Globus pallidus (tissue), 1 donor: ENCODE data around the gene PGRMC2.

Experiments
- DNase-seq: peaks from one replicate; pipeline ENCODE4 v3.0.0-alpha.2; 2015; ENCODE audit warnings: low spot score

PGRMC2 gene

GRCh38 chr4:128298852-128299251 lies 11.2 kb upstream of the PGRMC2 start:
- DNase-seq: no peak

GRCh38 chr4:128298146-128298758 lies 10.6 kb upstream of the PGRMC2 start:
- DNase-seq: no peak

GRCh38 chr4:128295255-128295654 lies 7.6 kb upstream of the PGRMC2 start:
- DNase-seq: no peak

- DNase-seq: no peak
Measured at GRCh38 chr4:128294464-128294863, 6.9 kb upstream of the PGRMC2 start.

GRCh38 chr4:128292349-128292748 lies 4.7 kb upstream of the PGRMC2 start:
- DNase-seq: no peak

GRCh38 chr4:128291096-128291495 lies 3.5 kb upstream of the PGRMC2 start:
- no peak for DNase-seq

- no peak for DNase-seq
Measured at GRCh38 chr4:128290526-128290925, 2.9 kb upstream of the PGRMC2 start.

- no peak for DNase-seq
Measured at GRCh38 chr4:128289523-128290158, 2.0 kb upstream of the PGRMC2 start.

GRCh38 chr4:128288689-128289106 lies 1.1 kb upstream of the PGRMC2 start:
- DNase-seq: no peak

- DNase-seq: peak; percentile 98
Measured at GRCh38 chr4:128287871-128288688, 467 bp upstream of the PGRMC2 start.

- no peak for DNase-seq
Measured at GRCh38 chr4:128286474-128287058, 1.0 kb downstream of the PGRMC2 start.

- no peak for DNase-seq
Measured at GRCh38 chr4:128285085-128285997, 2.3 kb downstream of the PGRMC2 start.

GRCh38 chr4:128284317-128284716 lies 3.3 kb downstream of the PGRMC2 start:
- no peak for DNase-seq

GRCh38 chr4:128283071-128283470 lies 4.5 kb downstream of the PGRMC2 start:
- DNase-seq: no peak

- no peak for DNase-seq
Measured at GRCh38 chr4:128282516-128282915, 5.1 kb downstream of the PGRMC2 start.

- no peak for DNase-seq
Measured at GRCh38 chr4:128281354-128281753, 6.3 kb downstream of the PGRMC2 start.

GRCh38 chr4:128279624-128280225 lies 7.9 kb downstream of the PGRMC2 start:
- no peak for DNase-seq

- no peak for DNase-seq
Measured at GRCh38 chr4:128277856-128278255, 9.8 kb downstream of the PGRMC2 start.

- no peak for DNase-seq
Measured at GRCh38 chr4:128275346-128275745, 12.3 kb downstream of the PGRMC2 start.

- no peak for DNase-seq
Measured at GRCh38 chr4:128271551-128271950, 16.1 kb downstream of the PGRMC2 start.

- no peak for DNase-seq
Measured at GRCh38 chr4:128268970-128269369, 18.6 kb downstream of the PGRMC2 start.
